ENCODE data around the gene LIPC. TPM values are rescaled to one million over a fixed set of nuclear protein-coding genes. Genes with fewer than 3 reads are reported as not detected.

LIPC gene
- total RNA-seq, 1 donor from 2014 or later, result not detected

GRCh38 chr15:58546066-58546591 is 114.3 kb downstream of the LIPC start:
- no peaks in the 10 kb centered on the region for H3K9me3 ChIP-seq
- intact Hi-C loops (cut with DNase I), result loop anchor here (5.0 kb wide), 2 partner anchors 54 to 214 kb away; no protein-coding TSS in a partner anchor
- TF ChIP-seq CTCF (IDR thresholded peaks at IDR 0.05), result no peak
- H3K36me3 ChIP-seq, result no peaks in the 10 kb centered on the region
- no peak overlapping the region for H3K4me3 ChIP-seq
- H3K27me3 ChIP-seq, result no peaks in the 10 kb centered on the region
- no peak for DNase-seq (ENCODE audit: low spot score in 2 of 2)
- H3K27ac ChIP-seq, result peak overlapping the region; percentile 44 to 51
- H3K4me1 ChIP-seq, result peaks cover 0 to 10% of the 10 kb centered on the region in 2 donors

- intact Hi-C loops (cut with DNase I), result loop anchor here (5.0 kb wide), 2 partner anchors 55 to 215 kb away; no protein-coding TSS in a partner anchor
- H3K27ac ChIP-seq, result peak overlapping the region; percentile 29 to 44
- no peaks in the 10 kb centered on the region for H3K36me3 ChIP-seq
- peaks cover 0 to 10% of the 10 kb centered on the region in 2 donors for H3K4me1 ChIP-seq
- H3K27me3 ChIP-seq, result no peaks in the 10 kb centered on the region
- H3K4me3 ChIP-seq, result no peak overlapping the region
- DNase-seq (ENCODE audit: low spot score in 2 of 2), result peak in 1 of 2 donors; percentile 88
- TF ChIP-seq CTCF (IDR thresholded peaks at IDR 0.05), result no peak
- H3K9me3 ChIP-seq, result no peaks in the 10 kb centered on the region
These were observed 115.1 kb downstream of the LIPC start for GRCh38 chr15:58546635-58547627.

GRCh38 chr15:58547628-58548307 is 116.0 kb downstream of the LIPC start:
- Histone ChIP-seq H3K27me3 (no peaks in the 10 kb centered on the region), H3K36me3 (no peaks in the 10 kb centered on the region), H3K27ac (peak overlapping the region; percentile 12 to 36), H3K4me1 (peaks cover 0 to 16% of the 10 kb centered on the region in 2 donors), H3K4me3 (no peak overlapping the region), H3K9me3 (no peaks in the 10 kb centered on the region)
- intact Hi-C loops (cut with DNase I), result loop anchor here (5.0 kb wide), 2 partner anchors 55 to 215 kb away; no protein-coding TSS in a partner anchor
- no peak for DNase-seq (ENCODE audit: low spot score in 2 of 2)
- no peak for TF ChIP-seq CTCF (IDR thresholded peaks at IDR 0.05)

DNA sequence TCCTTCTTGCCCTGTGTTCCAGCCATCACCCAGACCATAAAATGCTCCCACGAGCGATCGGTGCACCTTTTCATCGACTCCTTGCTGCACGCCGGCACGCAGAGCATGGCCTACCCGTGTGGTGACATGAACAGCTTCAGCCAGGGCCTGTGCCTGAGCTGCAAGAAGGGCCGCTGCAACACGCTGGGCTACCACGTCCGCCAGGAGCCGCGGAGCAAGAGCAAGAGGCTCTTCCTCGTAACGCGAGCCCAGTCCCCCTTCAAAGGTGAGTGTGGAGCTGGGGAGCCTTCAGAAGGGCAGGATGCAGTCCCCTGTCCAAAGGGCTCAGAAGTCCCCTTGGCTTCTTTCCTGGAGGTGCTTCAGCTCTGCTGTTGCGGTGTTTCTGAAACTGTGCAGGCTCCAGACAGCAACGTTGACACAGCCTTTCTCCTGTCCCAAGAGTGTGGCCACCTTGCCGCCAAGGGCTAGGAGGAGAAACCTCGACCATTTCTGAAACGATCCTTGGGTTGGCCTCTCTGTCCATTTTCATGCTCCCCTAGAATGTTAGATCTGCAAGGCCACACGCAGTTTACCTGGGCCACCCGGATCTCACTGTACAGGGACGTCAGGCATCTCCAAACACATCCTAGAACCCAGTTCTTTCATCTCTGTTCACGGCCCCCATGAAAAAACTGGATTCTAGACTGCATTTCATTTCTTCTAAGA is 116.7 kb downstream of the LIPC start:
- DNase-seq (ENCODE audit: low spot score in 2 of 2), result no peak
- Histone ChIP-seq H3K4me3 (no peak overlapping the region), H3K4me1 (peaks cover 0 to 16% of the 10 kb centered on the region in 2 donors), H3K27ac (no peak overlapping the region), H3K36me3 (no peaks in the 10 kb centered on the region), H3K9me3 (no peaks in the 10 kb centered on the region), H3K27me3 (no peaks in the 10 kb centered on the region)
- no peak for TF ChIP-seq CTCF (IDR thresholded peaks at IDR 0.05)
- intact Hi-C loops (cut with DNase I), result loop anchor here (5.0 kb wide), 2 partner anchors 56 to 216 kb away; no protein-coding TSS in a partner anchor

All from ascending aorta (tissue), 2 donors.